CD14-positive monocyte (primary cell): ENCODE data around the gene ANXA2. TPM values are rescaled to one million over a fixed set of nuclear protein-coding genes. Genes with fewer than 3 reads are reported as not detected.

Source experiments
- DNase-seq, 3 donors: peaks; one replicate each; pipeline ENCODE4 v3.0.0-alpha.2; 2011 to 2022
- H2AFZ ChIP-seq: 2 replicates; pipeline ENCODE4 v1.6.0; 2012; ENCODE audit warnings: mild to moderate bottlenecking, low read depth, low read length, inconsistent platforms; ENCODE audit not compliant: insufficient read depth, poor library complexity, severe bottlenecking
- H3K27ac ChIP-seq, 2 donors: 1 replicate in 1 of 2; 2 replicates in 1 of 2; pipeline ENCODE4 v1.5.1; 2012 to 2013; ENCODE audit warnings: low read length in 2 of 2, control low read depth in 1 of 2, inconsistent platforms in 1 of 2, low read depth in 1 of 2, mild to moderate bottlenecking in 1 of 2
- H3K27me3 ChIP-seq, 2 donors: one replicate each; pipeline versions ENCODE4 v1.6.0 to v1.6.1; 2011 to 2013; ENCODE audit warnings: low read length in 2 of 2; ENCODE audit not compliant: control insufficient read depth in 2 of 2, insufficient read depth in 2 of 2
- H3K36me3 ChIP-seq, 2 donors: replicated peaks in 1 of 2; 1 replicate in 1 of 2; 2 replicates in 1 of 2; pipeline versions ENCODE4 v1.5.1 to v1.6.1; 2012 to 2013; ENCODE audit warnings: low read length in 2 of 2, control low read depth in 1 of 2, inconsistent platforms in 1 of 2, mild to moderate bottlenecking in 1 of 2; ENCODE audit not compliant: insufficient read depth in 2 of 2, control insufficient read depth in 1 of 2
- H3K4me1 ChIP-seq, 2 donors: 1 replicate in 1 of 2; 2 replicates in 1 of 2; pipeline versions ENCODE4 v1.5.1 to v1.6.1; 2012 to 2013; ENCODE audit warnings: low read length in 2 of 2, control low read depth in 1 of 2, inconsistent platforms in 1 of 2, mild to moderate bottlenecking in 1 of 2, moderate library complexity in 1 of 2; ENCODE audit not compliant: insufficient read depth in 2 of 2, control insufficient read depth in 1 of 2
- H3K4me2 ChIP-seq: replicated peaks from 2 replicates; pipeline ENCODE3; 2012; ENCODE audit warnings: low read length, moderate library complexity, mild to moderate bottlenecking; ENCODE audit not compliant: poor library complexity, severe bottlenecking; ENCODE audit errors: extremely low read depth
- H3K4me3 ChIP-seq, 3 experiments: fragments of 200-600 bp in 1 of 3; sonication (generic) in 1 of 3; replicated peaks in 1 of 3; 1 replicate in 2 of 3; 2 replicates in 1 of 3; pipeline ENCODE4 v1.5.1; 2011 to 2013; ENCODE audit warnings: low read length in 3 of 3, mild to moderate bottlenecking in 3 of 3, control low read depth in 2 of 3, low read depth in 2 of 3, inconsistent platforms in 1 of 3, moderate library complexity in 1 of 3
- H3K79me2 ChIP-seq: 2 replicates; pipeline ENCODE4 v1.6.0; 2012; ENCODE audit warnings: mild to moderate bottlenecking, control low read depth, inconsistent platforms, low read length, moderate library complexity; ENCODE audit not compliant: insufficient read depth
- H3K9ac ChIP-seq: 2 replicates; pipeline ENCODE4 v1.6.0; 2017; ENCODE audit warnings: low read length, mild to moderate bottlenecking; ENCODE audit not compliant: insufficient read depth, poor library complexity, severe bottlenecking
- H3K9me3 ChIP-seq, 2 donors: replicated peaks in 1 of 2; 1 replicate in 1 of 2; 2 replicates in 1 of 2; pipeline versions ENCODE4 v1.5.1 to v1.6.1; 2012 to 2013; ENCODE audit warnings: low read length in 2 of 2, control low read depth in 1 of 2; ENCODE audit not compliant: control insufficient read depth in 1 of 2, insufficient read depth in 1 of 2
- H4K20me1 ChIP-seq: 2 replicates; pipeline ENCODE4 v1.6.0; 2012; ENCODE audit warnings: mild to moderate bottlenecking, low read length, control low read depth, moderate library complexity; ENCODE audit not compliant: insufficient read depth
- H3K27ac Mint-ChIP-seq, 7 donors: one replicate each; pipeline ENCODE4 v1.8.0; 2020; ENCODE audit warnings: mild to moderate bottlenecking in 7 of 7, mixed read lengths in 7 of 7, moderate library complexity in 6 of 7, inconsistent platforms in 2 of 7
- H3K27me3 Mint-ChIP-seq, 3 donors: one replicate each; pipeline ENCODE4 v1.8.0; 2021 to 2022; ENCODE audit warnings: low read depth in 3 of 3, mild to moderate bottlenecking in 3 of 3, mixed read lengths in 3 of 3, moderate library complexity in 3 of 3, inconsistent platforms in 1 of 3
- H3K36me3 Mint-ChIP-seq, 2 donors: one replicate each; pipeline ENCODE4 v1.8.0; 2020; ENCODE audit warnings: mixed read lengths in 2 of 2, inconsistent platforms in 1 of 2, mild to moderate bottlenecking in 1 of 2
- H3K4me1 Mint-ChIP-seq: one replicate; pipeline ENCODE4 v1.8.0; 2020; ENCODE audit warnings: mild to moderate bottlenecking, mixed read lengths
- H3K4me3 Mint-ChIP-seq, 2 donors: one replicate each; pipeline ENCODE4 v1.8.0; 2020; ENCODE audit warnings: mild to moderate bottlenecking in 2 of 2, mixed read lengths in 2 of 2, moderate library complexity in 1 of 2
- H3K9me3 Mint-ChIP-seq, 7 donors: one replicate each; pipeline ENCODE4 v1.8.0; 2020 to 2022; ENCODE audit warnings: mixed read lengths in 7 of 7, mild to moderate bottlenecking in 6 of 7, moderate library complexity in 6 of 7, inconsistent platforms in 2 of 7
- CTCF ChIP-seq: fragments of 200-600 bp; IDR thresholded peaks from one replicate; pipeline ENCODE4 v1.8.0; 2022; ENCODE audit warnings: antibody characterized with exemption, mild to moderate bottlenecking
- WGBS: methylation state at CpG from one replicate; pipeline ENCODE4 v1.1.5; 2013; ENCODE audit warnings: missing lambda C conversion rate; ENCODE audit not compliant: insufficient coverage; 5-methylcytosine and 5-hydroxymethylcytosine counted together
- intact Hi-C, 2 donors: fragments of 100-400 bp; cut with micrococcal nuclease; formaldehyde crosslinking; loops; one replicate each; pipeline versions ENCODE4 v1.15.0 to v1.15.1; 2023
- polyA plus RNA-seq, 3 donors: library from polyadenylated mRNA; depleted of rRNA in 1 of 3; unstranded in 2 of 3; stranded (reverse) in 1 of 3; fragments of 300-500 nt in 2 of 3; fragments of >200 nt in 1 of 3; fragmentation: Illumina TruSeq in 2 of 3; gene quantifications; 1 replicate in 2 of 3; 2 replicates in 1 of 3; pipeline ENCODE4 v1.2.3, GENCODE V29; 2012 to 2021

Gene ANXA2
- polyA plus RNA-seq, 3 donors = 966 to 2,079 (median 2,046) TPM

- WGBS = 100% methylated on average over 1 of the region's 2 CpGs
- TF ChIP-seq CTCF = no peak
- Mint-ChIP-seq H3K27ac (peak overlapping the region in 4 of 7 donors; percentile 20 to 84 (median 55)), H3K4me3 (no peak overlapping the region), H3K4me1 (peaks cover 6% of the 10 kb centered on the region), H3K27me3 (no peaks in the 10 kb centered on the region), H3K36me3 (peaks cover 66 to 71% of the 10 kb centered on the region in 2 donors), H3K9me3 (no peaks in the 10 kb centered on the region)
- Histone ChIP-seq H3K9me3 (no peaks in the 10 kb centered on the region), H3K4me3 (no peak overlapping the region), H3K27ac (peak overlapping the region in 1 of 2 donors; percentile 58), H3K36me3 (peaks cover 69 to 74% of the 10 kb centered on the region in 2 donors), H3K4me1 (no peaks in the 10 kb centered on the region), H2AFZ (no peak overlapping the region), H3K4me2 (no peak overlapping the region), H3K79me2 (peaks cover 71% of the 10 kb centered on the region), H3K9ac (no peak overlapping the region), H3K27me3 (no peaks in the 10 kb centered on the region), H4K20me1 (peaks cover 77% of the 10 kb centered on the region)
- intact Hi-C loops = loop anchor here in 1 of 2 donors (5.0 kb wide), 1 partner anchor 79 kb away; no protein-coding TSS in a partner anchor
- DNase-seq = no peak
Observed at GRCh38 chr15:60363087-60363549, 34.7 kb downstream of the ANXA2 start.

- TF ChIP-seq CTCF = no peak
- intact Hi-C loops = loop anchor here in 1 of 2 donors (5.0 kb wide), 1 partner anchor 80 kb away; no protein-coding TSS in a partner anchor
- Histone ChIP-seq H3K36me3 (peaks cover 75 to 80% of the 10 kb centered on the region in 2 donors), H3K27me3 (no peaks in the 10 kb centered on the region), H4K20me1 (peaks cover 83% of the 10 kb centered on the region), H3K79me2 (peaks cover 76% of the 10 kb centered on the region), H3K27ac (peak overlapping the region in 1 of 2 donors; percentile 58), H3K4me1 (no peaks in the 10 kb centered on the region), H3K9ac (no peak overlapping the region), H2AFZ (no peak overlapping the region), H3K9me3 (no peaks in the 10 kb centered on the region), H3K4me2 (no peak overlapping the region), H3K4me3 (no peak overlapping the region)
- Mint-ChIP-seq H3K27me3 (no peaks in the 10 kb centered on the region), H3K4me3 (no peak overlapping the region), H3K4me1 (peaks cover 6% of the 10 kb centered on the region), H3K27ac (peak overlapping the region; percentile 27 to 87 (median 66)), H3K9me3 (no peaks in the 10 kb centered on the region), H3K36me3 (peaks cover 72 to 77% of the 10 kb centered on the region in 2 donors)
- 80% methylated on average over 5 of the region's 8 CpGs for WGBS
- peak in 2 of 3 donors; percentile 10 to 41 for DNase-seq
Observed at GRCh38 chr15:60362321-60363086, 35.3 kb downstream of the ANXA2 start.
